HepG2 (cell line): Measurements from ENCODE around the gene HECTD1. TPM values are rescaled to one million over a fixed set of nuclear protein-coding genes. Genes with fewer than 3 reads are reported as not detected.
A peak's percentile ranks its signal among the peaks of the same experiment; 100 is the strongest.

Source experiments
- ATAC-seq: fragments of 200-7000 bp; cut with Tn5 transposase; 3 replicates; pipeline ENCODE4 v1.9.1; 2020; ENCODE audit warnings: mild to moderate bottlenecking, moderate library complexity
- BruUV-seq: library from RNA; stranded (reverse); fragments of 400-500 nt; replicated peaks from 2 replicates; lab custom pipeline; 2021; lab: Mats Ljungman, UMichigan
- CTCF ChIA-PET: fragments of 300-600 bp; formaldehyde crosslinking; extraction: SDS; loops from one replicate; lab custom pipeline; 2021; ENCODE audit warnings: low total read pairs, inconsistent platforms, low intra/inter-chr PET ratio; lab: Yijun Ruan, JAX
- POLR2A ChIA-PET: fragments of 350-600 bp; sonication (Branson Sonifier 250); formaldehyde crosslinking; loops from one replicate; lab custom pipeline; 2020; ENCODE audit warnings: antibody characterized with exemption, inconsistent platforms; lab: Yijun Ruan, JAX
- DNase-seq: peaks from one replicate; pipeline ENCODE4 v3.0.0-alpha.2; 2015; ENCODE audit warnings: low spot score
- FAIRE-seq: peaks from 3 replicates; lab custom pipeline; 2011; peaks lifted over from hg19 to GRCh38; lab: Jason Lieb, UNC
- H2AFZ ChIP-seq: one replicate; pipeline ENCODE4 v1.6.1; 2011; ENCODE audit warnings: low read length, inconsistent platforms
- H3K27ac ChIP-seq: fragments of 300-600 bp; 3 replicates; pipeline ENCODE4 v1.8.0; 2011; ENCODE audit warnings: mixed run types, mild to moderate bottlenecking, mixed read lengths, low read length, inconsistent platforms; ENCODE audit not compliant: insufficient read depth; ENCODE audit errors: extremely low read length
- H3K27me3 ChIP-seq, 2 experiments: fragments of 200-600 bp in 1 of 2; 2 replicates in 1 of 2; 3 replicates in 1 of 2; pipeline versions ENCODE4 v1.6.0 to v1.8.0; 2011; ENCODE audit warnings: low read length in 2 of 2, mild to moderate bottlenecking in 2 of 2, moderate library complexity in 2 of 2, inconsistent platforms in 1 of 2; ENCODE audit not compliant: insufficient read depth in 2 of 2, control insufficient read depth in 1 of 2
- H3K36me3 ChIP-seq, 2 experiments: fragments of 200-600 bp in 1 of 2; replicated peaks in 1 of 2; 2 replicates in 1 of 2; 3 replicates in 1 of 2; pipeline versions ENCODE4 v1.5.1 to v1.8.0; 2011; ENCODE audit warnings: low read length in 2 of 2, inconsistent platforms in 1 of 2; ENCODE audit not compliant: insufficient read depth in 2 of 2, control insufficient read depth in 1 of 2
- H3K4me1 ChIP-seq: 2 replicates; pipeline ENCODE4 v1.5.1; 2012; ENCODE audit warnings: low read length, inconsistent platforms; ENCODE audit not compliant: insufficient read depth
- H3K4me2 ChIP-seq: 2 replicates; pipeline ENCODE4 v1.6.0; 2011; ENCODE audit warnings: low read depth, low read length, inconsistent platforms
- H3K4me3 ChIP-seq, 3 experiments: fragments of 200-600 bp in 1 of 3; sonication (generic), shearing (Covaris generic) in 1 of 3; replicated peaks in 1 of 3; 2 replicates each; pipeline ENCODE4 v1.5.1; 2011 to 2016; ENCODE audit warnings: low read length in 3 of 3, inconsistent platforms in 2 of 3, low read depth in 2 of 3, mild to moderate bottlenecking in 2 of 3, control low read depth in 1 of 3, mixed read lengths in 1 of 3; ENCODE audit not compliant: insufficient read depth in 1 of 3
- H3K79me2 ChIP-seq: one replicate; pipeline ENCODE4 v1.6.1; 2011; ENCODE audit warnings: low read length, inconsistent platforms; ENCODE audit not compliant: insufficient read depth
- H3K9ac ChIP-seq: 2 replicates; pipeline ENCODE4 v1.6.0; 2011; ENCODE audit warnings: mild to moderate bottlenecking, low read depth, low read length, inconsistent platforms; ENCODE audit not compliant: insufficient read depth
- H3K9me3 ChIP-seq: 2 replicates; pipeline ENCODE4 v1.5.1; 2012; ENCODE audit warnings: mild to moderate bottlenecking, low read length
- H4K20me1 ChIP-seq: 2 replicates; pipeline ENCODE4 v1.6.0; 2011; ENCODE audit warnings: inconsistent platforms, mild to moderate bottlenecking, low read length, moderate library complexity; ENCODE audit not compliant: insufficient read depth
- BCL6 ChIP-seq: IDR thresholded peaks from 2 replicates; pipeline ENCODE4 v1.6.1; 2016; ENCODE audit warnings: missing genetic modification reagents, missing compliant biosample characterization
- CBFB ChIP-seq: sonication (generic); formaldehyde crosslinking; IDR thresholded peaks from 2 replicates; pipeline ENCODE4 v1.4.0; 2020; ENCODE audit warnings: missing genetic modification reagents
- FOXP4 ChIP-seq: sonication (generic); formaldehyde crosslinking; IDR thresholded peaks from 2 replicates; pipeline ENCODE4 v1.4.0; 2020; ENCODE audit warnings: missing genetic modification reagents
- HOMEZ ChIP-seq: IDR thresholded peaks from 2 replicates; pipeline ENCODE4 v1.6.1; 2016; ENCODE audit warnings: low read depth
- IKZF4 ChIP-seq: sonication (generic); formaldehyde crosslinking; IDR thresholded peaks from 2 replicates; pipeline ENCODE4 v1.5.1; 2020; ENCODE audit warnings: borderline replicate concordance, mild to moderate bottlenecking, low read depth, missing genetic modification reagents; ENCODE audit errors: not compliant biosample characterization
- KLF16 ChIP-seq, 2 experiments: sonication (generic) in 1 of 2; formaldehyde crosslinking in 1 of 2; IDR thresholded peaks; 2 replicates each; pipeline versions ENCODE4 v1.6.1 to v1.8.0; 2016 to 2023; ENCODE audit warnings: missing genetic modification reagents in 2 of 2, missing compliant biosample characterization in 1 of 2
- NFE2L1 ChIP-seq: sonication (generic); formaldehyde crosslinking; IDR thresholded peaks from 2 replicates; pipeline ENCODE4 v1.4.0; 2020; ENCODE audit warnings: missing genetic modification reagents, mild to moderate bottlenecking, borderline replicate concordance
- NR2C2 ChIP-seq: sonication (generic); formaldehyde crosslinking; IDR thresholded peaks from 2 replicates; pipeline ENCODE4 v1.4.0; 2020; ENCODE audit warnings: missing genetic modification reagents, mild to moderate bottlenecking, moderate library complexity, borderline replicate concordance
- POLR2AphosphoS5 ChIP-seq: IDR thresholded peaks from 2 replicates; pipeline ENCODE4 v1.6.1; 2012; ENCODE audit warnings: low read depth, low read length
- SIN3A ChIP-seq: IDR thresholded peaks from 2 replicates; pipeline ENCODE4 v1.6.1; 2011; ENCODE audit warnings: low read depth, mild to moderate bottlenecking, control low read depth, low read length, borderline replicate concordance
- SRY ChIP-seq: sonication (generic); formaldehyde crosslinking; IDR thresholded peaks from 2 replicates; pipeline ENCODE4 v1.8.0; 2022; ENCODE audit warnings: mild to moderate bottlenecking, missing genetic modification reagents
- TEAD2 ChIP-seq: sonication (generic); formaldehyde crosslinking; IDR thresholded peaks from 2 replicates; pipeline ENCODE4 v1.9.0; 2021; ENCODE audit warnings: missing genetic modification reagents
- ZNF101 ChIP-seq: sonication (generic); formaldehyde crosslinking; IDR thresholded peaks from 2 replicates; pipeline ENCODE4 v1.4.0; 2020; ENCODE audit warnings: mild to moderate bottlenecking, low read depth, missing genetic modification reagents, borderline replicate concordance
- ZNF207 ChIP-seq: fragments of 450-650 bp; IDR thresholded peaks from 2 replicates; pipeline ENCODE4 v1.6.1; 2016; ENCODE audit warnings: antibody characterized with exemption, borderline replicate concordance
- ZNF343 ChIP-seq: sonication (generic); formaldehyde crosslinking; IDR thresholded peaks from 2 replicates; pipeline ENCODE4 v1.4.0; 2020; ENCODE audit warnings: mild to moderate bottlenecking, missing genetic modification reagents
- ZNF513 ChIP-seq: sonication (generic); formaldehyde crosslinking; conservative IDR thresholded peaks from 2 replicates; pipeline ENCODE4 v1.5.0; 2020; ENCODE audit warnings: missing genetic modification reagents
- ZNF644 ChIP-seq: IDR thresholded peaks from 2 replicates; pipeline ENCODE4 v1.6.1; 2016; ENCODE audit warnings: low read depth
- ZNF709 ChIP-seq: sonication (generic); formaldehyde crosslinking; IDR thresholded peaks from 2 replicates; pipeline ENCODE4 v1.5.0; 2020; ENCODE audit warnings: mild to moderate bottlenecking, missing genetic modification reagents
- WGBS: methylation state at CpG from one replicate; pipeline ENCODE4 v1.1.6; 2017; ENCODE audit warnings: low lambda C conversion rate; 5-methylcytosine and 5-hydroxymethylcytosine counted together
- in situ Hi-C: cut with HindIII; loops from 2 replicates; pipeline ENCODE4 v1.10.0; 2017; ENCODE audit warnings: low pct_unique_long_range_greater_than_20kb; ENCODE audit not compliant: extremely low pct_ligation_motif_present
- intact Hi-C: fragments of 100-400 bp; cut with micrococcal nuclease; formaldehyde crosslinking; loops from one replicate; pipeline ENCODE4 v1.10.0; 2022; ENCODE audit not compliant: unreplicated experiment
- polyA plus RNA-seq, 8 experiments: library from polyadenylated mRNA; depleted of rRNA in 3 of 8; stranded (reverse) in 7 of 8; unstranded in 1 of 8; fragments of >200 nt; fragmentation: Illumina TruSeq in 4 of 8; extraction: Trizol in 4 of 8; gene quantifications; 2 replicates each; pipeline versions ENCODE4 v1.2.1 to v1.2.3, GENCODE V29; 2011 to 2016; ENCODE audit warnings: low read depth in 4 of 8, missing spikeins in 1 of 8, mixed read lengths in 1 of 8; ENCODE audit not compliant: insufficient read depth in 1 of 8
- total RNA-seq, 5 experiments: library from RNA; depleted of rRNA; stranded (reverse); fragments of >200 nt; fragmentation: Illumina TruSeq; extraction: Trizol; gene quantifications; 2 replicates each; pipeline ENCODE4 v1.2.3, GENCODE V29; 2016; ENCODE audit warnings: low read depth in 1 of 5

Gene HECTD1
- total and polyA plus RNA-seq, 2 of the 13 experiments (the other 11 are each of a cell fraction or from before 2014, with no cell fraction given) = 312 to 560 TPM

GRCh38 chr14:31059152-31059924 is 148.3 kb downstream of the HECTD1 start (continued):
- TF ChIP-seq HOMEZ (CRISPR knock-in tag) (no peak), ZNF709 (CRISPR knock-in tag) (no peak), ZNF207 (no peak), TEAD2 (CRISPR knock-in tag) (no peak), CBFB (CRISPR knock-in tag) (0 out of 2 replicates have a peak, but pooled peaks have one; percentile 28), KLF16 (CRISPR knock-in tag; IDR thresholded peaks at IDR 0.05) (peak in 1 of 2 experiments; percentile 21; a peak in 1 of 4 replicates), ZNF644 (peak; percentile 49; the same call in 1 of the 2 replicates)

- BruUV-seq = no TSS peak
- Histone ChIP-seq H2AFZ (no peak overlapping the region), H3K4me2 (no peak overlapping the region), H4K20me1 (no peaks in the 10 kb centered on the region), H3K27me3 (no peaks in the 10 kb centered on the region), H3K4me3 (no peak overlapping the region), H3K9ac (no peak overlapping the region), H3K27ac (no peak overlapping the region), H3K9me3 (no peaks in the 10 kb centered on the region), H3K79me2 (no peaks in the 10 kb centered on the region), H3K4me1 (peaks cover 17% of the 10 kb centered on the region), H3K36me3 (no peaks in the 10 kb centered on the region)
- ATAC-seq (no peak), DNase-seq (no peak), FAIRE-seq (no peak)
- in situ Hi-C loops (no loop called here), intact Hi-C loops (no loop called here)
- CTCF ChIA-PET = no interaction called here
- WGBS = 94% methylated on average over 12 of the region's 12 CpGs
- POLR2A ChIA-PET = interaction anchor here (3.9 kb wide), 1 partner anchor 32 kb away, joined by 28 read pairs; the partner anchor contains the start of genes AP4S1 and STRN3
- no peak for TF ChIP-seq ZNF101 (CRISPR knock-in tag)
- no peak for TF ChIP-seq ZNF343 (CRISPR knock-in tag)
- no peak for TF ChIP-seq NR2C2 (CRISPR knock-in tag)
- TF ChIP-seq SIN3A = no peak
- TF ChIP-seq ZNF513 = no peak
- no peak for TF ChIP-seq SRY (CRISPR knock-in tag)
- TF ChIP-seq FOXP4 (CRISPR knock-in tag) = 0 out of 2 replicates have a peak, but pooled peaks have one; percentile 9
- TF ChIP-seq IKZF4 (CRISPR knock-in tag) = peak; percentile 53
- no peak for TF ChIP-seq NFE2L1
- TF ChIP-seq BCL6 = no peak
- no peak for TF ChIP-seq POLR2AphosphoS5
Observed at GRCh38 chr14:31057701-31058364, 149.8 kb downstream of the HECTD1 start.
